ENCODE results near the gene LRMDA.

The LRMDA gene

GRCh38 chr10:75916906-75917305 lies 485.5 kb downstream of the LRMDA start:
- no peak for DNase-seq (ENCODE audit: low read depth in 2 of 2)

GRCh38 chr10:75919913-75920312 lies 488.5 kb downstream of the LRMDA start:
- DNase-seq (ENCODE audit: low read depth in 2 of 2), result no peak

- DNase-seq (ENCODE audit: low read depth in 2 of 2), result no peak
Observed at GRCh38 chr10:75922435-75922834, 491.0 kb downstream of the LRMDA start.

- no peak for DNase-seq (ENCODE audit: low read depth in 2 of 2)
Observed at GRCh38 chr10:75924309-75924902, 493.0 kb downstream of the LRMDA start.

GRCh38 chr10:75925999-75926398 lies 494.6 kb downstream of the LRMDA start:
- DNase-seq (ENCODE audit: low read depth in 2 of 2), result no peak

- no peak for DNase-seq (ENCODE audit: low read depth in 2 of 2)
Observed at GRCh38 chr10:75926763-75927162, 495.3 kb downstream of the LRMDA start.

GRCh38 chr10:75928231-75928630 lies 496.8 kb downstream of the LRMDA start:
- no peak for DNase-seq (ENCODE audit: low read depth in 2 of 2)

- no peak for DNase-seq (ENCODE audit: low read depth in 2 of 2)
Observed at GRCh38 chr10:75929630-75930161, 498.3 kb downstream of the LRMDA start.

GRCh38 chr10:75932921-75933320 lies 501.5 kb downstream of the LRMDA start:
- no peak for DNase-seq (ENCODE audit: low read depth in 2 of 2)

GRCh38 chr10:75935240-75935639 lies 503.8 kb downstream of the LRMDA start:
- no peak for DNase-seq (ENCODE audit: low read depth in 2 of 2)

- no peak for DNase-seq (ENCODE audit: low read depth in 2 of 2)
Observed at GRCh38 chr10:75935650-75936400, 504.4 kb downstream of the LRMDA start.

- no peak for DNase-seq (ENCODE audit: low read depth in 2 of 2)
Observed at GRCh38 chr10:75936841-75937240, 505.4 kb downstream of the LRMDA start.

GRCh38 chr10:75937823-75938222 lies 506.4 kb downstream of the LRMDA start:
- DNase-seq (ENCODE audit: low read depth in 2 of 2), result no peak

GRCh38 chr10:75938380-75939122 lies 507.1 kb downstream of the LRMDA start:
- no peak for DNase-seq (ENCODE audit: low read depth in 2 of 2)

GRCh38 chr10:75939541-75939940 lies 508.1 kb downstream of the LRMDA start:
- no peak for DNase-seq (ENCODE audit: low read depth in 2 of 2)

- no peak for DNase-seq (ENCODE audit: low read depth in 2 of 2)
Observed at GRCh38 chr10:75940742-75941141, 509.3 kb downstream of the LRMDA start.

GRCh38 chr10:75941223-75941801 lies 509.9 kb downstream of the LRMDA start:
- DNase-seq (ENCODE audit: low read depth in 2 of 2), result no peak

GRCh38 chr10:75944061-75944460 lies 512.6 kb downstream of the LRMDA start:
- DNase-seq (ENCODE audit: low read depth in 2 of 2), result no peak

- no peak for DNase-seq (ENCODE audit: low read depth in 2 of 2)
Observed at GRCh38 chr10:75948583-75948982, 517.2 kb downstream of the LRMDA start.

- no peak for DNase-seq (ENCODE audit: low read depth in 2 of 2)
Observed at GRCh38 chr10:75950307-75950706, 518.9 kb downstream of the LRMDA start.

GRCh38 chr10:75950997-75951589 lies 519.7 kb downstream of the LRMDA start:
- DNase-seq (ENCODE audit: low read depth in 2 of 2), result no peak

GRCh38 chr10:75951627-75952026 lies 520.2 kb downstream of the LRMDA start:
- no peak for DNase-seq (ENCODE audit: low read depth in 2 of 2)
